OCI-LY7 (cell line): ENCODE measurements around the gene JPH2.

Source experiments
- EZH2phosphoT487 ChIP-seq: fragments of 200-600 bp; sonication (generic); IDR thresholded peaks from 2 replicates; pipeline ENCODE4 v1.6.1; 2018; ENCODE audit warnings: low read depth, borderline replicate concordance, mild to moderate bottlenecking, mixed run types, antibody characterized with exemption, low read length, moderate library complexity, mixed read lengths
- TF ChIP-seq, protein P1 (sequence below): fragments of 200-600 bp; sonication (generic); conservative IDR thresholded peaks from 2 replicates; pipeline ENCODE4 v1.5.1; 2014; ENCODE audit warnings: mild to moderate bottlenecking, antibody characterized with exemption, low read length, moderate library complexity, mixed read lengths

DNA sequence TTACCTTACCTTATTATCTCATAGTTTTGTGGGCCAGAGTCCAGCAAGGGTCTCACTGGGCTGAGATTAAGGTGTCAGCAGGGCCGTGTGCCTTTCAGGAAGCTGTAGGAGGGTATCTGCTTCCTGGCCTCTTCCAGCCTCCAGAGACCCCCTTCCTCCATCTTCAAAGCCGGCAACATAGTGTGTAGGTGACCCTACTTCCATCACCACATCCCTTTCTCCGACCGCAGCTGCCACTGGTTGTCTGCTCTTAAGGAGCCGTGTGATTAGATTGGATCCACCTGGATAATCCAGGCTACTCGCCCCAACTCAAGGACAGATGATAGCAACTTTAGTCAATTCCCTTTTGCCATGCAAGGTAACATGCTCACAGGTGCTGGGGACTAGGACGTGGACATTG lies 91.2 kb downstream of the JPH2 start:
- TF ChIP-seq, protein P1, sequence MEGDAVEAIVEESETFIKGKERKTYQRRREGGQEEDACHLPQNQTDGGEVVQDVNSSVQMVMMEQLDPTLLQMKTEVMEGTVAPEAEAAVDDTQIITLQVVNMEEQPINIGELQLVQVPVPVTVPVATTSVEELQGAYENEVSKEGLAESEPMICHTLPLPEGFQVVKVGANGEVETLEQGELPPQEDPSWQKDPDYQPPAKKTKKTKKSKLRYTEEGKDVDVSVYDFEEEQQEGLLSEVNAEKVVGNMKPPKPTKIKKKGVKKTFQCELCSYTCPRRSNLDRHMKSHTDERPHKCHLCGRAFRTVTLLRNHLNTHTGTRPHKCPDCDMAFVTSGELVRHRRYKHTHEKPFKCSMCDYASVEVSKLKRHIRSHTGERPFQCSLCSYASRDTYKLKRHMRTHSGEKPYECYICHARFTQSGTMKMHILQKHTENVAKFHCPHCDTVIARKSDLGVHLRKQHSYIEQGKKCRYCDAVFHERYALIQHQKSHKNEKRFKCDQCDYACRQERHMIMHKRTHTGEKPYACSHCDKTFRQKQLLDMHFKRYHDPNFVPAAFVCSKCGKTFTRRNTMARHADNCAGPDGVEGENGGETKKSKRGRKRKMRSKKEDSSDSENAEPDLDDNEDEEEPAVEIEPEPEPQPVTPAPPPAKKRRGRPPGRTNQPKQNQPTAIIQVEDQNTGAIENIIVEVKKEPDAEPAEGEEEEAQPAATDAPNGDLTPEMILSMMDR = no peak
- TF ChIP-seq EZH2phosphoT487 = no peak
